Neural crest cell (in vitro differentiated cells): ENCODE results near the gene TENT4B. TPM values are rescaled to one million over a fixed set of nuclear protein-coding genes. Genes with fewer than 3 reads are reported as not detected.

ENCODE experiments used
- DNase-seq: peaks from one replicate; pipeline ENCODE4 v3.0.0; 2021; ENCODE audit warnings: low read depth, mixed read lengths, low spot score
- H3K27ac Mint-ChIP-seq: one replicate; pipeline ENCODE4 v1.8.0; 2021; ENCODE audit warnings: mild to moderate bottlenecking, mixed read lengths; ENCODE audit not compliant: unreplicated experiment
- H3K27me3 Mint-ChIP-seq: 2 replicates; pipeline ENCODE4 v1.8.0; 2021; ENCODE audit warnings: low read depth, mild to moderate bottlenecking, mixed read lengths
- H3K36me3 Mint-ChIP-seq: 2 replicates; pipeline ENCODE4 v1.8.0; 2021; ENCODE audit warnings: low read depth, mild to moderate bottlenecking, mixed read lengths
- H3K4me1 Mint-ChIP-seq: 2 replicates; pipeline ENCODE4 v1.8.0; 2021; ENCODE audit warnings: mixed read lengths
- H3K4me3 Mint-ChIP-seq: one replicate; pipeline ENCODE4 v1.8.0; 2021; ENCODE audit warnings: mild to moderate bottlenecking, mixed read lengths
- H3K9me3 Mint-ChIP-seq: 2 replicates; pipeline ENCODE4 v1.8.0; 2021; ENCODE audit warnings: mixed read lengths
- CTCF ChIP-seq: fragments of 200-600 bp; sonication (generic); conservative IDR thresholded peaks from 2 replicates; pipeline ENCODE4 v1.5.0; 2021; ENCODE audit warnings: antibody characterized with exemption, mild to moderate bottlenecking
- total RNA-seq: library from RNA; stranded (reverse); gene quantifications from 2 replicates; pipeline ENCODE4 v1.2.1, GENCODE V29; 2021

TENT4B gene
- total RNA-seq, 1 donor from 2014 or later = 12.5 TPM

- Mint-ChIP-seq H3K27me3 (no peaks in the 10 kb centered on the region), H3K36me3 (no peaks in the 10 kb centered on the region), H3K9me3 (no peaks in the 10 kb centered on the region), H3K4me3 (no peak overlapping the region), H3K4me1 (peaks cover 29% of the 10 kb centered on the region), H3K27ac (no peak overlapping the region)
- no peak for DNase-seq
- TF ChIP-seq CTCF = no peak
Observed at GRCh38 chr16:50253514-50253910, 100.4 kb downstream of the TENT4B start.

GRCh38 chr16:50254072-50254471 is 101.0 kb downstream of the TENT4B start:
- no peaks in the 10 kb centered on the region for H3K27me3 Mint-ChIP-seq

GRCh38 chr16:50255538-50255937 is 102.4 kb downstream of the TENT4B start:
- Mint-ChIP-seq H3K4me3 (no peak overlapping the region), H3K36me3 (no peaks in the 10 kb centered on the region), H3K4me1 (peaks cover 42% of the 10 kb centered on the region), H3K27ac (no peak overlapping the region), H3K27me3 (peaks cover 7% of the 10 kb centered on the region), H3K9me3 (no peaks in the 10 kb centered on the region)
- DNase-seq = no peak
- TF ChIP-seq CTCF = no peak

More at GRCh38 chr16:50254072-50254471, 101.0 kb downstream of the TENT4B start:
- no peak for TF ChIP-seq CTCF
- peaks cover 30% of the 10 kb centered on the region for H3K4me1 Mint-ChIP-seq
- H3K9me3 Mint-ChIP-seq = no peaks in the 10 kb centered on the region
- no peaks in the 10 kb centered on the region for H3K36me3 Mint-ChIP-seq
- no peak overlapping the region for H3K27ac Mint-ChIP-seq
- no peak for DNase-seq
- no peak overlapping the region for H3K4me3 Mint-ChIP-seq

- Mint-ChIP-seq H3K27ac (no peak overlapping the region), H3K9me3 (no peaks in the 10 kb centered on the region), H3K36me3 (no peaks in the 10 kb centered on the region), H3K4me1 (peaks cover 42% of the 10 kb centered on the region), H3K4me3 (no peak overlapping the region), H3K27me3 (peaks cover 8% of the 10 kb centered on the region)
- no peak for TF ChIP-seq CTCF
- no peak for DNase-seq
Observed at GRCh38 chr16:50256604-50257003, 103.5 kb downstream of the TENT4B start.

GRCh38 chr16:50257876-50258275 is 104.8 kb downstream of the TENT4B start:
- H3K4me1 Mint-ChIP-seq = peaks cover 32% of the 10 kb centered on the region
- no peaks in the 10 kb centered on the region for H3K36me3 Mint-ChIP-seq
- H3K27me3 Mint-ChIP-seq = peaks cover 9% of the 10 kb centered on the region
- H3K4me3 Mint-ChIP-seq = no peak overlapping the region
- DNase-seq = no peak
- TF ChIP-seq CTCF = no peak
- H3K9me3 Mint-ChIP-seq = no peaks in the 10 kb centered on the region
- no peak overlapping the region for H3K27ac Mint-ChIP-seq
